ENCODE data around the gene ITGA6.

DNA sequence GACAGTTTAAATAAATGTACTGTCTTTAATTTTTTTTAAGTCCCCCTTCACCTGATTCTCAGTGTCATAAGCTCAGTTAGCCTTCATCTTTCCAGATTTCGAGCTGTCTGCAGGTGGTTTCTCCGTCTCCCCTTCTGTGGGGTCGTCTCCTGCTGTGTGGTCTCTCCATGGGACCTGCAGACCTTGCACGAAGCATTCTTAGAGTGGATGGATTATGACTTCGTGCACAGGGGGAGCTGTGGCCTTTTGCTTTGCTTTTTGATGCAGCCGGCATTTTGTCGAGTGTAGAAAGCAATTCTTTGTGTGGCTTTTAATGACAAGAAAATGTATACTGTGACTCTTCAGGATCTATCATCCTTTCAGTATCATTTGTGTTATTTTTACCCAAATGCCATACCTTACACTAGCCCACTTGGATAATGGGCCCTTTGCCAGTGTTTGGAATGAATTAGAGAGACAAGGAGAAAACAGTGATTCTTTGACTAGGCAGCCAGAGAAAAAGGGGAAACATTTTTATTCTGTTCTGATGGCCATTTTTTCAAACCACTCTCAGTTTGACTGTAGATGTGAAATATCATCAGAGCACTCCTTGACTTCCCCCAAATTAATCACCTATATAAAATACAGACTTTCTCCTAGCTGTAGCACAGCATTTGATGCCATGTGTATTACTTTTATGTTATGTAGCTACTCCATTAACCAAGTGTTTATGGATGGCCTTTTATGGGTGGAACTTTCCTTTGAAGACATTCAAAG is 54.3 kb downstream of the ITGA6 start:
- TF ChIP-seq, protein P1, sequence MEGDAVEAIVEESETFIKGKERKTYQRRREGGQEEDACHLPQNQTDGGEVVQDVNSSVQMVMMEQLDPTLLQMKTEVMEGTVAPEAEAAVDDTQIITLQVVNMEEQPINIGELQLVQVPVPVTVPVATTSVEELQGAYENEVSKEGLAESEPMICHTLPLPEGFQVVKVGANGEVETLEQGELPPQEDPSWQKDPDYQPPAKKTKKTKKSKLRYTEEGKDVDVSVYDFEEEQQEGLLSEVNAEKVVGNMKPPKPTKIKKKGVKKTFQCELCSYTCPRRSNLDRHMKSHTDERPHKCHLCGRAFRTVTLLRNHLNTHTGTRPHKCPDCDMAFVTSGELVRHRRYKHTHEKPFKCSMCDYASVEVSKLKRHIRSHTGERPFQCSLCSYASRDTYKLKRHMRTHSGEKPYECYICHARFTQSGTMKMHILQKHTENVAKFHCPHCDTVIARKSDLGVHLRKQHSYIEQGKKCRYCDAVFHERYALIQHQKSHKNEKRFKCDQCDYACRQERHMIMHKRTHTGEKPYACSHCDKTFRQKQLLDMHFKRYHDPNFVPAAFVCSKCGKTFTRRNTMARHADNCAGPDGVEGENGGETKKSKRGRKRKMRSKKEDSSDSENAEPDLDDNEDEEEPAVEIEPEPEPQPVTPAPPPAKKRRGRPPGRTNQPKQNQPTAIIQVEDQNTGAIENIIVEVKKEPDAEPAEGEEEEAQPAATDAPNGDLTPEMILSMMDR (conservative IDR thresholded peaks at IDR 0.05; ENCODE audit: low read length): no peak
- TF ChIP-seq EZH2phosphoT487 (IDR thresholded peaks at IDR 0.05; ENCODE audit: borderline replicate concordance, low read depth, low read length): no peak

All from OCI-LY7 (cell line).